RWPE1 (cell line): Measurements from ENCODE around the gene SPINDOC.

ENCODE experiments used
- CTCF ChIA-PET: fragments of 350-600 bp; sonication (Branson Sonifier 250); formaldehyde crosslinking; extraction: SDS; loops from one replicate; lab custom pipeline; 2021; lab: Yijun Ruan, JAX
- POLR2A ChIA-PET: fragments of 400-600 bp; formaldehyde crosslinking; extraction: SDS; loops from one replicate; lab custom pipeline; 2020; ENCODE audit warnings: antibody characterized with exemption; ENCODE audit not compliant: low non-redundant PET; lab: Yijun Ruan, JAX
- DNase-seq: peaks from one replicate; pipeline ENCODE4 v3.0.0; 2012; ENCODE audit warnings: low spot score
- H3K27ac ChIP-seq: fragments of 450-650 bp; 2 replicates; pipeline ENCODE4 v1.5.1; 2017
- CTCF ChIP-seq: fragments of 450-650 bp; conservative IDR thresholded peaks from 2 replicates; pipeline ENCODE4 v1.5.1; 2017; ENCODE audit warnings: low read depth, mild to moderate bottlenecking

SPINDOC gene

GRCh38 chr11:63839508-63840355, 26.5 kb downstream of the SPINDOC start:
- H3K27ac ChIP-seq = peak overlapping the region; percentile 88
- POLR2A ChIA-PET = interaction anchor here (0.6 to 1.0 kb wide), 2 partner anchors 29 to 66 kb away, joined by 3 read pairs; no protein-coding TSS in a partner anchor
- CTCF ChIA-PET = interaction anchor here (0.8 to 5.4 kb wide), 3 partner anchors 67 to 106 kb away, joined by 3 to 48 read pairs (median 3); no protein-coding TSS in a partner anchor
- TF ChIP-seq CTCF = no peak
- no peak for DNase-seq

GRCh38 chr11:63840356-63841060, 27.3 kb downstream of the SPINDOC start:
- TF ChIP-seq CTCF = no peak
- peak overlapping the region; percentile 88 for H3K27ac ChIP-seq
- POLR2A ChIA-PET = interaction anchor here (1.0 kb wide), 1 partner anchor 28 kb away, joined by 3 read pairs; no protein-coding TSS in a partner anchor
- CTCF ChIA-PET = no interaction called here
- DNase-seq = no peak

GRCh38 chr11:63841554-63841953, 28.3 kb downstream of the SPINDOC start:
- peak overlapping the region; percentile 43; the same call in 1 of the 2 replicates for H3K27ac ChIP-seq
- peak; percentile 44 for DNase-seq
- ChIA-PET POLR2A (no interaction called here), CTCF (interaction anchor here (0.6 kb wide), 1 partner anchor 206 kb away, joined by 3 read pairs; no protein-coding TSS in a partner anchor)
- TF ChIP-seq CTCF = no peak

GRCh38 chr11:63843041-63843440, 29.8 kb downstream of the SPINDOC start:
- no peak for DNase-seq
- H3K27ac ChIP-seq = 0 out of 2 replicates have a peak overlapping the region, but pooled peaks have one; percentile 33
- TF ChIP-seq CTCF = no peak
- ChIA-PET POLR2A (interaction anchor here (0.5 to 0.6 kb wide), 2 partner anchors 35 to 1169 kb away, joined by 4 to 6 read pairs; no protein-coding TSS in a partner anchor), CTCF (interaction anchor here (0.6 to 1.1 kb wide), 2 partner anchors 102 to 158 kb away, joined by 3 read pairs; no protein-coding TSS in a partner anchor)

- no peak for DNase-seq
- H3K27ac ChIP-seq = peak overlapping the region; percentile 59
- TF ChIP-seq CTCF = no peak
- CTCF ChIA-PET = interaction anchor here (1.0 kb wide), 1 partner anchor 77 kb away, joined by 3 read pairs; the partner anchor contains the start of gene ZFTA
- POLR2A ChIA-PET = interaction anchor here (0.8 kb wide), 1 partner anchor 12 kb away, joined by 3 read pairs; no protein-coding TSS in a partner anchor
Measured at GRCh38 chr11:63844836-63845235, 31.6 kb downstream of the SPINDOC start.

- peak; percentile 36 for DNase-seq
- ChIA-PET POLR2A (interaction anchor here (0.8 kb wide), 1 partner anchor 12 kb away, joined by 3 read pairs; no protein-coding TSS in a partner anchor), CTCF (interaction anchor here (1.0 kb wide), 1 partner anchor 77 kb away, joined by 3 read pairs; the partner anchor contains the start of gene ZFTA)
- H3K27ac ChIP-seq = peak overlapping the region; percentile 59
- no peak for TF ChIP-seq CTCF
Measured at GRCh38 chr11:63845303-63845702, 32.0 kb downstream of the SPINDOC start.
